Transverse colon (tissue), 4 donors: ENCODE measurements around the gene PDCL3. TPM values are rescaled to one million over a fixed set of nuclear protein-coding genes. Genes with fewer than 3 reads are reported as not detected.

Experiments
- DNase-seq: peaks from one replicate; pipeline ENCODE4 v3.0.0-alpha.2; 2019
- H3K27ac ChIP-seq, 4 donors: fragments of 200-600 bp; sonication (generic); 2 replicates each; pipeline ENCODE4 v1.5.1; 2016 to 2018; ENCODE audit warnings: inconsistent platforms in 4 of 4
- H3K27me3 ChIP-seq: fragments of 200-600 bp; sonication (generic); 2 replicates; pipeline ENCODE4 v1.5.1; 2017; ENCODE audit warnings: inconsistent platforms
- H3K36me3 ChIP-seq, 4 donors: fragments of 200-600 bp; sonication (generic); 2 replicates each; pipeline ENCODE4 v1.5.1; 2017 to 2019; ENCODE audit warnings: inconsistent platforms in 4 of 4
- H3K4me1 ChIP-seq, 4 donors: fragments of 200-600 bp; sonication (generic); 2 replicates each; pipeline ENCODE4 v1.5.1; 2017 to 2020; ENCODE audit warnings: inconsistent platforms in 4 of 4
- H3K4me3 ChIP-seq, 4 donors: fragments of 200-600 bp; sonication (generic); 1 replicate in 1 of 4; 2 replicates in 3 of 4; pipeline versions ENCODE4 v1.5.1 to v1.6.1; 2017 to 2019; ENCODE audit warnings: inconsistent platforms in 4 of 4
- H3K9me3 ChIP-seq, 2 donors: fragments of 200-600 bp; sonication (generic); 2 replicates each; pipeline ENCODE4 v1.5.1; 2017 to 2019; ENCODE audit warnings: inconsistent platforms in 2 of 2
- CTCF ChIP-seq, 5 experiments: fragments of 200-600 bp in 3 of 5; fragments of 450-650 bp in 2 of 5; sonication (generic) in 3 of 5; IDR thresholded peaks; 1 replicate in 2 of 5; 2 replicates in 3 of 5; pipeline ENCODE4 v1.5.1; 2016 to 2017; ENCODE audit warnings: antibody characterized with exemption in 5 of 5, inconsistent platforms in 3 of 5, mild to moderate bottlenecking in 2 of 5, moderate library complexity in 1 of 5
- EP300 ChIP-seq: sonication (generic); formaldehyde crosslinking; IDR thresholded peaks from one replicate; pipeline ENCODE4 v1.6.1; 2017; ENCODE audit warnings: antibody characterized with exemption, low read depth
- POLR2A ChIP-seq: fragments of 450-650 bp; IDR thresholded peaks from one replicate; pipeline ENCODE4 v1.6.1; 2016; ENCODE audit warnings: antibody characterized with exemption, mild to moderate bottlenecking, moderate library complexity
- POLR2AphosphoS5 ChIP-seq, 3 donors: sonication (generic); formaldehyde crosslinking; IDR thresholded peaks; one replicate each; pipeline ENCODE4 v1.6.1; 2016; ENCODE audit warnings: antibody characterized with exemption in 3 of 3
- WGBS, 2 donors: methylation state at CpG; one replicate each; pipeline ENCODE4 v1.1.5; 2018; ENCODE audit warnings: low coverage in 1 of 2; 5-methylcytosine and 5-hydroxymethylcytosine counted together
- in situ Hi-C, 4 donors: fragments of 200-750 bp; cut with MboI; loops; one replicate each; pipeline versions ENCODE4 v1.15.0 to v1.15.1; 2017; ENCODE audit warnings: low sequenced_read_pairs in 3 of 4, low pct_ligation_motif_present in 1 of 4, low pct_unique_long_range_greater_than_20kb in 1 of 4
- intact Hi-C: fragments of 100-400 bp; cut with DNase I; formaldehyde crosslinking; loops from one replicate; pipeline ENCODE4 v1.15.1; 2023; ENCODE audit warnings: low total_unique reads
- total RNA-seq, 4 donors: library from RNA; depleted of rRNA; stranded (reverse); fragments of >200 nt; gene quantifications; one replicate each; pipeline ENCODE4 v1.1.0, GENCODE V29; 2016

PDCL3 gene
- total RNA-seq, 4 donors from 2014 or later, result 2.2 to 17.3 (median 15.8) TPM; not detected in 1

- no peak overlapping the region for H3K27ac ChIP-seq
- no peak overlapping the region for H3K4me3 ChIP-seq
- no peaks in the 10 kb centered on the region for H3K27me3 ChIP-seq
- DNase-seq, result no peak
- in situ Hi-C loops (loop anchor here in 2 of 4 donors (10.0 to 25.0 kb wide), 2 partner anchors 369 to 371 kb away; no protein-coding TSS in a partner anchor), intact Hi-C loops (loop anchor here (10.0 kb wide), 1 partner anchor 109 kb away; no protein-coding TSS in a partner anchor)
- H3K36me3 ChIP-seq, result no peaks in the 10 kb centered on the region
- no peak for TF ChIP-seq EP300
- TF ChIP-seq POLR2A, result no peak
- TF ChIP-seq CTCF (IDR thresholded peaks at IDR 0.05), result no peak
- no peak for TF ChIP-seq POLR2AphosphoS5 (IDR thresholded peaks at IDR 0.05)
- H3K4me1 ChIP-seq, result no peaks in the 10 kb centered on the region
- 0 to 61% methylated on average over 1 to 4 of the region's 4 CpGs for WGBS, 2 donors
- H3K9me3 ChIP-seq, result no peaks in the 10 kb centered on the region
Observed at GRCh38 chr2:100615886-100616285, 53.1 kb downstream of the PDCL3 start.

- no peaks in the 10 kb centered on the region for H3K4me1 ChIP-seq
- 88% methylated on average over 8 of the region's 8 CpGs; no CpG with 5 or more reads in 1 of the 2 donors for whole genome bisulfite sequencing, 2 donors
- intact Hi-C loops, result loop anchor here (10.0 kb wide), 1 partner anchor 108 kb away; no protein-coding TSS in a partner anchor
- H3K27me3 ChIP-seq, result no peaks in the 10 kb centered on the region
- no peaks in the 10 kb centered on the region for H3K36me3 ChIP-seq
- no peaks in the 10 kb centered on the region for H3K9me3 ChIP-seq
- no peak overlapping the region for H3K4me3 ChIP-seq
- in situ Hi-C loops, result loop anchor here in 2 of 4 donors (10.0 to 25.0 kb wide), 2 partner anchors 368 to 370 kb away; no protein-coding TSS in a partner anchor
- TF ChIP-seq EP300, result no peak
- no peak for TF ChIP-seq POLR2AphosphoS5 (IDR thresholded peaks at IDR 0.05)
- TF ChIP-seq CTCF (IDR thresholded peaks at IDR 0.05), result no peak
- TF ChIP-seq POLR2A, result no peak
- DNase-seq, result no peak
- no peak overlapping the region for H3K27ac ChIP-seq
Observed at GRCh38 chr2:100616841-100617390, 54.1 kb downstream of the PDCL3 start.

GRCh38 chr2:100619951-100620350 is 57.2 kb downstream of the PDCL3 start:
- WGBS, 2 donors, result 69 to 76% methylated on average over 4 to 6 of the region's 6 CpGs
- Histone ChIP-seq H3K4me3 (no peak overlapping the region), H3K4me1 (no peaks in the 10 kb centered on the region), H3K27me3 (no peaks in the 10 kb centered on the region), H3K36me3 (no peaks in the 10 kb centered on the region), H3K9me3 (no peaks in the 10 kb centered on the region), H3K27ac (no peak overlapping the region)
- TF ChIP-seq POLR2AphosphoS5 (IDR thresholded peaks at IDR 0.05) (no peak), POLR2A (no peak), CTCF (IDR thresholded peaks at IDR 0.05) (no peak), EP300 (no peak)
- DNase-seq, result no peak
- intact Hi-C loops, result loop anchor here (10.0 kb wide), 1 partner anchor 105 kb away; no protein-coding TSS in a partner anchor
- in situ Hi-C loops, result loop anchor here in 2 of 4 donors (10.0 to 25.0 kb wide), 2 partner anchors 365 to 367 kb away; no protein-coding TSS in a partner anchor

- no peaks in the 10 kb centered on the region for H3K4me1 ChIP-seq
- H3K9me3 ChIP-seq, result no peaks in the 10 kb centered on the region
- H3K27ac ChIP-seq, result no peak overlapping the region
- H3K4me3 ChIP-seq, result no peak overlapping the region
- no peak for DNase-seq
- no peak for TF ChIP-seq POLR2AphosphoS5 (IDR thresholded peaks at IDR 0.05)
- TF ChIP-seq CTCF (IDR thresholded peaks at IDR 0.05), result no peak
- TF ChIP-seq POLR2A, result no peak
- TF ChIP-seq EP300, result no peak
- in situ Hi-C loops, result loop anchor here in 1 of 4 donors (25.0 kb wide), 1 partner anchor 367 kb away; no protein-coding TSS in a partner anchor
- H3K36me3 ChIP-seq, result no peaks in the 10 kb centered on the region
- 71 to 80% methylated on average over 1 to 3 of the region's 3 CpGs for WGBS, 2 donors
- intact Hi-C loops, result no loop called here
- no peaks in the 10 kb centered on the region for H3K27me3 ChIP-seq
Observed at GRCh38 chr2:100620481-100620880, 57.7 kb downstream of the PDCL3 start.
